Epithelial cell of esophagus (primary cell): ENCODE measurements around the gene PPP6R3.

Experiments
- DNase-seq: peaks from one replicate; pipeline ENCODE4 v3.0.0; 2010; ENCODE audit warnings: low read depth
- H3K4me3 ChIP-seq: 2 replicates; pipeline ENCODE4 v1.5.1; 2011; ENCODE audit warnings: mild to moderate bottlenecking, low read length, control low read depth
- TF ChIP-seq, protein P1 (sequence below): IDR thresholded peaks from 2 replicates; pipeline ENCODE4 v1.5.1; 2011; ENCODE audit warnings: low read depth, mild to moderate bottlenecking, low read length, control low read depth, inconsistent platforms; ENCODE audit not compliant: insufficient read depth; ENCODE audit errors: missing control alignments

PPP6R3 gene

DNA sequence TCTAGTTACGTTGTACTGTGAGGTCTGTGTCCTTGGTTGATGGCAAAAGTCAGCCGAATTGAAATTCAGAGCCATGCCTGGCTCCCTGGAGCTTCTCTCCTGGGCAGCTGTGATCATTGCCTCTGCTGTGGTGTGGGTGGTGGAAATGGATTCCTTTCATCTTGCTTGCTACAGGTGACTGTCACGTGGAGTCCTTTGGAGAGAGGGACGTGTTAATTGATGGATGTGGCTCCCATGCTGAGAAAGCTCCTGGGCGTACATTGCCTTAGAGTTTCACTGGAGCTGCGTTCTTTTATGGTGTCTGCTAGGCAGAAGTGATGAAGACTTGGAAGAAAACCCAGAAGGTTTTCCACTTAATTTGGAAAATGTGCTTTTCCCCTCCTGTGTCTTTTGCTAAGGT lies 41.9 kb upstream of the PPP6R3 start:
- TF ChIP-seq, protein P1, sequence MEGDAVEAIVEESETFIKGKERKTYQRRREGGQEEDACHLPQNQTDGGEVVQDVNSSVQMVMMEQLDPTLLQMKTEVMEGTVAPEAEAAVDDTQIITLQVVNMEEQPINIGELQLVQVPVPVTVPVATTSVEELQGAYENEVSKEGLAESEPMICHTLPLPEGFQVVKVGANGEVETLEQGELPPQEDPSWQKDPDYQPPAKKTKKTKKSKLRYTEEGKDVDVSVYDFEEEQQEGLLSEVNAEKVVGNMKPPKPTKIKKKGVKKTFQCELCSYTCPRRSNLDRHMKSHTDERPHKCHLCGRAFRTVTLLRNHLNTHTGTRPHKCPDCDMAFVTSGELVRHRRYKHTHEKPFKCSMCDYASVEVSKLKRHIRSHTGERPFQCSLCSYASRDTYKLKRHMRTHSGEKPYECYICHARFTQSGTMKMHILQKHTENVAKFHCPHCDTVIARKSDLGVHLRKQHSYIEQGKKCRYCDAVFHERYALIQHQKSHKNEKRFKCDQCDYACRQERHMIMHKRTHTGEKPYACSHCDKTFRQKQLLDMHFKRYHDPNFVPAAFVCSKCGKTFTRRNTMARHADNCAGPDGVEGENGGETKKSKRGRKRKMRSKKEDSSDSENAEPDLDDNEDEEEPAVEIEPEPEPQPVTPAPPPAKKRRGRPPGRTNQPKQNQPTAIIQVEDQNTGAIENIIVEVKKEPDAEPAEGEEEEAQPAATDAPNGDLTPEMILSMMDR, result no peak
- H3K4me3 ChIP-seq, result no peak overlapping the region
- DNase-seq, result no peak

DNA sequence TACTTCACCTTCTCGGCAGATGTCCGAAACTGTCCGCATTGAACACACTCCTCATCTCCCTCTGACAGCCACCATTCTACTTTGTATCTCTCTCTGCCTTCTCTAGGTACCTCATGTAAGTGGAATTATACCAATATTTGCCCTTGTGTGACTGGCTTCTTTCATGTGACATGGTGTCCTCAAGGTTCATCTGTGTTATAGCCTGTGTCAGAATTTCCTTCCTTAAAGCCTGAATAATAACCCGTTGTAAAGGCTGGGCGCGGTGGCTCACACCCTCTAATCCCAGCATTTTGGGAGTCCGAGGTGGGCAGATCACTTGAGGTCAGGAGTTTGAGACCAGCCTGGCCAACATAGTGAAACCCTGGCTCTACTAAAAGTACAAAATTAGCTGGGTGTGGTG lies 40.4 kb upstream of the PPP6R3 start:
- H3K4me3 ChIP-seq, result no peak overlapping the region
- DNase-seq, result no peak
- TF ChIP-seq, protein P1, result no peak

DNA sequence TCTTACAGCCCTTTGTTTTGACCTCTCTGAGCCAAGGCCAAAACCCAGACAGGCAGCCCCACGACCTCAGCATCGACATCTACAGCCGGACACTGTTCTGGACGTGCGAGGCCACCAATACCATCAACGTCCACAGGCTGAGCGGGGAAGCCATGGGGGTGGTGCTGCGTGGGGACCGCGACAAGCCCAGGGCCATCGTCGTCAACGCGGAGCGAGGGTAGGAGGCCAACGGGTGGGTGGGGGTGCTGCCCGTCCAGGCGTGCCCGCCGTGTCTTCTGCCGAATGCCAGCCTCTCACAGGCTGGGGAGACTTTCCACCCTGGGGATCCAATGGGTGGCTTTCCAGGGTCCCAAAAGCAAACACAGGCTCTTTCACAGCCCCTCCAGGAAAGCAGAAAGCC lies 37.1 kb upstream of the PPP6R3 start:
- TF ChIP-seq, protein P1, result no peak
- DNase-seq, result no peak
- H3K4me3 ChIP-seq, result no peak overlapping the region

DNA sequence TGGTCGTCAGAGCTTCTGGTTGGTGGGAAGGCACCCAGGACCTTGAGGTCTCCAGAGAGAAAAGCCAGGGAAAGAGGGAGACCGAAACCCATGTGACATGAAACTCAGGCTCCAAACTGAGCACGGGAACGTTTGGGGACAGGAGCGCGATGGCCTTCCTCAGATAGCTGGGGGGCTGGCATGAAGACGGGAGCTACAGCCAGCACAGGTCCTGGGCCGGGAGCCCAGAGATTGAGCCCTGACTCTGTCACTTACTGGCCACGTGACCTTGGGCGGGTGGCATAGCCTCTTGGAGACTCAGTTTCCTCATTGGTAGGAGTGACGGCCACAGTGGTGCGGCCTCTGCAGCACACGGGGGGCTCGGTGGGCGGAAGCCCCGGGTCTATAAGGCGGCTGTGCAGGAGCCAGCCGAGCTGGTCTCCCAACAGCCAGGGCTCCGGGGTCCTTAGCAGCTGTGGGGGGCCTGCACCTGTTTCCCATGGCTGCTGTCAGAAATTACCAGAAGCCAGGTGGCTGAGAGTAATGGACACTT lies 36.4 kb upstream of the PPP6R3 start:
- TF ChIP-seq, protein P1, result no peak
- H3K4me3 ChIP-seq, result no peak overlapping the region
- DNase-seq, result no peak

DNA sequence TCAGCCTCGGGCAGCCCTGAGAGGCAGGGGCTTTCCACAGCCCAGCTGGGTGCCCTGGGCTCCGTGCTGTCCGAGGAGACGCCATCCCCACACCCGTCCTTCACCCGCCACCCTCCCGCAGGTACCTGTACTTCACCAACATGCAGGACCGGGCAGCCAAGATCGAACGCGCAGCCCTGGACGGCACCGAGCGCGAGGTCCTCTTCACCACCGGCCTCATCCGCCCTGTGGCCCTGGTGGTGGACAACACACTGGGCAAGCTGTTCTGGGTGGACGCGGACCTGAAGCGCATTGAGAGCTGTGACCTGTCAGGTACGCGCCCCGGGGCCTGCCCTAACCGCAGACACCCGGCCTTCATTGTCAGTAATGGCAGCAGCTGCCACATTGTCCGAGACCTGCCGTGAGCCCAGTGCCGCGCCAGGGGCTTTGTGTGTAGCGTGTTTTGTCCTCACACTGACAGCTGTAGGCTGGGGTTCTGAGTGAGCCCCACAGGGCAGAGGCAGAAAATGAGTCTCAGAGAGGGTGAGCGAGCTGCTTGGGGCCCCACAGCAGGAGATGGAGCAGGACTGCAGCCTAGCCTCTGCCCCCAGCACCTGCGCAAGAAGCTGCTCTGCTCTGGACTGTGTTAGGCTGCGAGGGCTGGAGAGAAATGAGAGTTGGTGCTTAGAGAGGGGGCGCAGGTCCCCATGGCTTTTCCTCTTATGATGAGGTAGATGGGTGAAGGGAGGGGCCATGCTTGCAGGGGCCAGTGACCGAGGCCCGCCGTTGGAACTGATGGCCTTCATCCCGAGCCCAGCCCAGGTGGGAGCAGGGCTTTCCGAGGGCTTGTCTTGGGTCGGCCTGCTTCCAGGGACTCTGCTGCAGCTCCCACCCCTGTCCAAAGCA lies 35.3 kb upstream of the PPP6R3 start:
- TF ChIP-seq, protein P1, result no peak
- H3K4me3 ChIP-seq, result no peak overlapping the region
- DNase-seq, result no peak

DNA sequence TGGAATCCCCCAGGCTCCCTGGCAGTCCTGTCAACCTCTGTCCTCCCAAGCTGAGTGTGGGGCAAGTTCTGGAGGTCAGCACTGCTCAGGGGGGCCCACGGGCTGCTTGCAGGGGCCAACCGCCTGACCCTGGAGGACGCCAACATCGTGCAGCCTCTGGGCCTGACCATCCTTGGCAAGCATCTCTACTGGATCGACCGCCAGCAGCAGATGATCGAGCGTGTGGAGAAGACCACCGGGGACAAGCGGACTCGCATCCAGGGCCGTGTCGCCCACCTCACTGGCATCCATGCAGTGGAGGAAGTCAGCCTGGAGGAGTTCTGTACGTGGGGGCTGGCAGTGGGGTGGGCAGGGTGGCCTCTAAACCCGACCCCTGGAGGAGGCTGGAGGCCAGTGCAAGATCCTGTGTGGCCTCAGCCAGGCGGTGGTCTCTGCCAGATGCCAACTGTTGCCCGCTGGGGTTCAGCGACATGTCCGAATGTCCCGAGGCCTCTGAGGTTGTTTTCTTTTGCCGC lies 34.6 kb upstream of the PPP6R3 start:
- no peak overlapping the region for H3K4me3 ChIP-seq
- TF ChIP-seq, protein P1, result no peak
- DNase-seq, result no peak
